ENCODE results near the gene ZBTB44.

DNA sequence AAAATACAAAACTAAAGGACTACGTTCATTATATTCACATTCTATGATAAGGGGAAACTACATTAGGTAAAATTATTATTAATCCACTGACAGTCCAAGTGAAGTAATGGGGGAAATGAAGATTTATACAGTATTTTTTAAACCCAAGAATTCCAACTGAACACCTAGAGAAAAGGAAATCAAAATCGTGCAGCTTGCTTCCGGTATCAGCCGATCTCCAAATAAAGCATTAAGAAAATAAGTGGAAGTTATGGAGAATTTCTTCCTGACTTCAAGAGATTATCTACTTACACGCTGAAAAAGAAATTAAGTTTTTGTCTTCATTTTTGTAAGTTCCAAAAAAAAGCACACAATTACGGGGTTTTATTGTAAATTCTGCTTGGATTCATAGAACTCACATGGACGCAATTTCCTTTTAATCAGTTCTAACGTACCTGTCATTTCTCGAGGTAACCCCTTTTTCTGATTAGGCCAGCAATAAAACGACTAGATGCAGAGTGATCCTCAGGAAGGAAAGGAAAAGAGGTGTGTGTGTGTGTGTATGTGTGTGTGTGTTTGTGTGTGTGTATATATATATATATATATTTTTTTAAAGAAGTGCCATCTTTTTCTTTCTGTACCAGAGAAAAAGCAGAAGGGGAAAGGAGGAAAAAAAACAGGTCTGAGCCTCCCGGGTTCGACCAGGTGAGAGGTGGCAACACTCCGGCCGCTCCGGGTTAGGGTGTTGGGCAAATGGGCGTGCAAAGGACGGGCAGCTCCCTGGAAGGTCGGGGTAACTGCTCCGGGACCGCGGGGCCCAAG lies 1.1 kb downstream of the ZBTB44 start:
- TF ChIP-seq, protein P1, sequence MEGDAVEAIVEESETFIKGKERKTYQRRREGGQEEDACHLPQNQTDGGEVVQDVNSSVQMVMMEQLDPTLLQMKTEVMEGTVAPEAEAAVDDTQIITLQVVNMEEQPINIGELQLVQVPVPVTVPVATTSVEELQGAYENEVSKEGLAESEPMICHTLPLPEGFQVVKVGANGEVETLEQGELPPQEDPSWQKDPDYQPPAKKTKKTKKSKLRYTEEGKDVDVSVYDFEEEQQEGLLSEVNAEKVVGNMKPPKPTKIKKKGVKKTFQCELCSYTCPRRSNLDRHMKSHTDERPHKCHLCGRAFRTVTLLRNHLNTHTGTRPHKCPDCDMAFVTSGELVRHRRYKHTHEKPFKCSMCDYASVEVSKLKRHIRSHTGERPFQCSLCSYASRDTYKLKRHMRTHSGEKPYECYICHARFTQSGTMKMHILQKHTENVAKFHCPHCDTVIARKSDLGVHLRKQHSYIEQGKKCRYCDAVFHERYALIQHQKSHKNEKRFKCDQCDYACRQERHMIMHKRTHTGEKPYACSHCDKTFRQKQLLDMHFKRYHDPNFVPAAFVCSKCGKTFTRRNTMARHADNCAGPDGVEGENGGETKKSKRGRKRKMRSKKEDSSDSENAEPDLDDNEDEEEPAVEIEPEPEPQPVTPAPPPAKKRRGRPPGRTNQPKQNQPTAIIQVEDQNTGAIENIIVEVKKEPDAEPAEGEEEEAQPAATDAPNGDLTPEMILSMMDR (IDR thresholded peaks at IDR 0.05), result no peak
- TF ChIP-seq POLR2AphosphoS5 (IDR thresholded peaks at IDR 0.05; ENCODE audit: low read depth, low read length) (no peak), TCF7L2 (IDR thresholded peaks at IDR 0.05; ENCODE audit: low read depth, low read length) (no peak), SIN3A (IDR thresholded peaks at IDR 0.05; ENCODE audit: borderline replicate concordance, insufficient read depth, low read depth, low read length) (no peak)
- TF ChIP-seq, protein P2, sequence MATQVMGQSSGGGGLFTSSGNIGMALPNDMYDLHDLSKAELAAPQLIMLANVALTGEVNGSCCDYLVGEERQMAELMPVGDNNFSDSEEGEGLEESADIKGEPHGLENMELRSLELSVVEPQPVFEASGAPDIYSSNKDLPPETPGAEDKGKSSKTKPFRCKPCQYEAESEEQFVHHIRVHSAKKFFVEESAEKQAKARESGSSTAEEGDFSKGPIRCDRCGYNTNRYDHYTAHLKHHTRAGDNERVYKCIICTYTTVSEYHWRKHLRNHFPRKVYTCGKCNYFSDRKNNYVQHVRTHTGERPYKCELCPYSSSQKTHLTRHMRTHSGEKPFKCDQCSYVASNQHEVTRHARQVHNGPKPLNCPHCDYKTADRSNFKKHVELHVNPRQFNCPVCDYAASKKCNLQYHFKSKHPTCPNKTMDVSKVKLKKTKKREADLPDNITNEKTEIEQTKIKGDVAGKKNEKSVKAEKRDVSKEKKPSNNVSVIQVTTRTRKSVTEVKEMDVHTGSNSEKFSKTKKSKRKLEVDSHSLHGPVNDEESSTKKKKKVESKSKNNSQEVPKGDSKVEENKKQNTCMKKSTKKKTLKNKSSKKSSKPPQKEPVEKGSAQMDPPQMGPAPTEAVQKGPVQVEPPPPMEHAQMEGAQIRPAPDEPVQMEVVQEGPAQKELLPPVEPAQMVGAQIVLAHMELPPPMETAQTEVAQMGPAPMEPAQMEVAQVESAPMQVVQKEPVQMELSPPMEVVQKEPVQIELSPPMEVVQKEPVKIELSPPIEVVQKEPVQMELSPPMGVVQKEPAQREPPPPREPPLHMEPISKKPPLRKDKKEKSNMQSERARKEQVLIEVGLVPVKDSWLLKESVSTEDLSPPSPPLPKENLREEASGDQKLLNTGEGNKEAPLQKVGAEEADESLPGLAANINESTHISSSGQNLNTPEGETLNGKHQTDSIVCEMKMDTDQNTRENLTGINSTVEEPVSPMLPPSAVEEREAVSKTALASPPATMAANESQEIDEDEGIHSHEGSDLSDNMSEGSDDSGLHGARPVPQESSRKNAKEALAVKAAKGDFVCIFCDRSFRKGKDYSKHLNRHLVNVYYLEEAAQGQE (IDR thresholded peaks at IDR 0.05; ENCODE audit: insufficient read depth in 1 of 2, low read depth in 2 of 2, low read length in 1 of 2), result no peak
